ENCODE data around the gene MSI1.

The MSI1 gene

GRCh38 chr12:120292661-120293531 lies 76.1 kb downstream of the MSI1 start, which contains the start of gene RNU4-1:
Gene RNU4-1, minus strand, starts transcription at chr12:120293237.
- TF ChIP-seq GATA1 (IDR thresholded peaks at IDR 0.05; ENCODE audit: low read depth, low read length) (no peak), POLR2A (IDR thresholded peaks at IDR 0.05; ENCODE audit: low read length) (peak; percentile 99)
- DNase-seq = peak; percentile 92 to 93

GRCh38 chr12:120292411-120292660 lies 76.6 kb downstream of the MSI1 start:
- no peak for DNase-seq
- no peak for TF ChIP-seq GATA1 (IDR thresholded peaks at IDR 0.05; ENCODE audit: low read depth, low read length)
- no peak for TF ChIP-seq POLR2A (IDR thresholded peaks at IDR 0.05; ENCODE audit: low read length)

All from erythroblast (primary cell).